ENCODE data around the gene ZNF526. TPM values are rescaled to one million over a fixed set of nuclear protein-coding genes. Genes with fewer than 3 reads are reported as not detected.

Gene ZNF526
- total RNA-seq, 2 donors from 2014 or later = 4.9 to 6.0 TPM

GRCh38 chr19:42216653-42217519 lies 3.2 kb upstream of the ZNF526 start:
- intact Hi-C loops (cut with DNase I) = no loop called here
- Histone ChIP-seq H3K27me3 (no peaks in the 10 kb centered on the region), H3K27ac (peak overlapping the region; percentile 91 to 97 (median 94)), H3K4me3 (peak overlapping the region; percentile 61 to 81), H3K9me3 (no peaks in the 10 kb centered on the region), H3K36me3 (replicated peaks in 1 of 2; ENCODE audit: insufficient read depth in 1 of 2, low read depth in 2 of 2) (peaks cover 0 to 2% of the 10 kb centered on the region in 2 donors), H3K4me1 (peaks cover 70% of the 10 kb centered on the region)
- TF ChIP-seq CTCF (IDR thresholded peaks at IDR 0.05) (no peak), POLR2A (IDR thresholded peaks at IDR 0.05) (peak; percentile 25 to 39 (median 33))
- peak; percentile 45 to 59 (median 52) for DNase-seq
- 0% methylated on average over 19 to 70 of the region's 79 CpGs for WGBS, 2 donors
- ATAC-seq = peak; percentile 7

- WGBS, 2 donors = 13 to 20% methylated on average over 44 to 57 of the region's 57 CpGs
- Histone ChIP-seq H3K27ac (peak within 1 kb of the TSS; percentile 91 to 97 (median 94)), H3K4me3 (peak within 1 kb of the TSS; percentile 61 to 81), H3K27me3 (no peaks in the 10 kb centered on the region), H3K9me3 (no peaks in the 10 kb centered on the region), H3K4me1 (peaks cover 70% of the 10 kb centered on the region), H3K36me3 (replicated peaks in 1 of 2; ENCODE audit: insufficient read depth in 1 of 2, low read depth in 2 of 2) (peaks cover 0 to 2% of the 10 kb centered on the region in 2 donors)
- intact Hi-C loops (cut with DNase I) = no loop called here
- TF ChIP-seq POLR2A (IDR thresholded peaks at IDR 0.05) (peak; percentile 82 to 93 (median 92)), CTCF (IDR thresholded peaks at IDR 0.05) (peak in 1 of 7 experiments; percentile 1)
- ATAC-seq = peak; percentile 81
- peak; percentile 98 to 99 (median 98) for DNase-seq
These were observed 2.3 kb upstream of the ZNF526 start, which contains the start of gene DEDD2 for GRCh38 chr19:42217520-42218437. DEDD2 (minus strand) TSS chr19:42217677; CDS start chr19:42217007, 670 bp downstream.

GRCh38 chr19:42220751-42221097 lies 612 bp downstream of the ZNF526 start:
- Histone ChIP-seq H3K4me3 (peak overlapping the region; percentile 61 to 89), H3K4me1 (peaks cover 42% of the 10 kb centered on the region), H3K27ac (peak overlapping the region in 3 of 4 donors; percentile 65 to 92 (median 86)), H3K36me3 (replicated peaks in 1 of 2; ENCODE audit: insufficient read depth in 1 of 2, low read depth in 2 of 2) (peaks cover 0 to 16% of the 10 kb centered on the region in 2 donors), H3K9me3 (no peaks in the 10 kb centered on the region), H3K27me3 (no peaks in the 10 kb centered on the region)
- WGBS, 2 donors = 0 to 1% methylated on average over 6 of the region's 6 CpGs
- intact Hi-C loops (cut with DNase I) = no loop called here
- no peak for ATAC-seq
- no peak for DNase-seq
- TF ChIP-seq POLR2A (IDR thresholded peaks at IDR 0.05) (no peak), CTCF (IDR thresholded peaks at IDR 0.05) (no peak)

GRCh38 chr19:42224940-42225717 lies 5.0 kb downstream of the ZNF526 start:
- ATAC-seq (no peak), DNase-seq (no peak)
- Histone ChIP-seq H3K9me3 (no peaks in the 10 kb centered on the region), H3K27ac (no peak overlapping the region), H3K27me3 (no peaks in the 10 kb centered on the region), H3K36me3 (replicated peaks in 1 of 2; ENCODE audit: insufficient read depth in 1 of 2, low read depth in 2 of 2) (peaks cover 0 to 23% of the 10 kb centered on the region in 2 donors), H3K4me1 (peaks cover 11% of the 10 kb centered on the region), H3K4me3 (no peak overlapping the region)
- WGBS, 2 donors = 90 to 94% methylated on average over 15 to 37 of the region's 37 CpGs
- intact Hi-C loops (cut with DNase I) = no loop called here
- TF ChIP-seq POLR2A (IDR thresholded peaks at IDR 0.05) = no peak
- no peak for TF ChIP-seq CTCF (IDR thresholded peaks at IDR 0.05)

Data from body of pancreas (tissue), 4 donors.